Measurements from ENCODE around the gene SIN3B.

Gene SIN3B

DNA sequence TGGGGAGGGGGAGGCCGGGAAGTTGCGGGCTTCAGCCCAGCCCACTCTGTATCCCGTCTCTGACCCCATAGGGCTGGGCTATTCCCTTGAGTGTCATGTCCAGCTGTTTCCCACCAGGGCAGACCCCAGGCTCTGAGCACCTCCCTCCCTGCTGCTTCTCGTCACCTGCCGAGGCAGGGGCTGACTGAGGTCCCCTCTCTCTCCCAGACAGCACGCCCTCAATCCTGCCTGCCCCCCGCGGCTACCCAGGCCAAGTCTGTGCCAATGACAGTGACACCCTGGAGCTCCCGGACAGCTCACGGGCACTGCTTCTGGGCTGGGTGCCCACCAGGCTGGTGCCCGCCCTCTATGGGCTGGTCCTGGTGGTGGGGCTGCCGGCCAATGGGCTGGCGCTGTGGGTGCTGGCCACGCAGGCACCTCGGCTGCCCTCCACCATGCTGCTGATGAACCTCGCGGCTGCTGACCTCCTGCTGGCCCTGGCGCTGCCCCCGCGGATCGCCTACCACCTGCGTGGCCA is 60.2 kb downstream of the SIN3B start:
- no peak for DNase-seq (ENCODE audit: low spot score)

DNA sequence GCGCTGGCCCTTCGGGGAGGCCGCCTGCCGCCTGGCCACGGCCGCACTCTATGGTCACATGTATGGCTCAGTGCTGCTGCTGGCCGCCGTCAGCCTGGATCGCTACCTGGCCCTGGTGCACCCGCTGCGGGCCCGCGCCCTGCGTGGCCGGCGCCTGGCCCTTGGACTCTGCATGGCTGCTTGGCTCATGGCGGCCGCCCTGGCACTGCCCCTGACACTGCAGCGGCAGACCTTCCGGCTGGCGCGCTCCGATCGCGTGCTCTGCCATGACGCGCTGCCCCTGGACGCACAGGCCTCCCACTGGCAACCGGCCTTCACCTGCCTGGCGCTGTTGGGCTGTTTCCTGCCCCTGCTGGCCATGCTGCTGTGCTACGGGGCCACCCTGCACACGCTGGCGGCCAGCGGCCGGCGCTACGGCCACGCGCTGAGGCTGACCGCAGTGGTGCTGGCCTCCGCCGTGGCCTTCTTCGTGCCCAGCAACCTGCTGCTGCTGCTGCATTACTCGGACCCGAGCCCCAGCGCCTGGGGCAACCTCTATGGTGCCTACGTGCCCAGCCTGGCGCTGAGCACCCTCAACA is 60.8 kb downstream of the SIN3B start:
- DNase-seq (ENCODE audit: low spot score): no peak

DNA sequence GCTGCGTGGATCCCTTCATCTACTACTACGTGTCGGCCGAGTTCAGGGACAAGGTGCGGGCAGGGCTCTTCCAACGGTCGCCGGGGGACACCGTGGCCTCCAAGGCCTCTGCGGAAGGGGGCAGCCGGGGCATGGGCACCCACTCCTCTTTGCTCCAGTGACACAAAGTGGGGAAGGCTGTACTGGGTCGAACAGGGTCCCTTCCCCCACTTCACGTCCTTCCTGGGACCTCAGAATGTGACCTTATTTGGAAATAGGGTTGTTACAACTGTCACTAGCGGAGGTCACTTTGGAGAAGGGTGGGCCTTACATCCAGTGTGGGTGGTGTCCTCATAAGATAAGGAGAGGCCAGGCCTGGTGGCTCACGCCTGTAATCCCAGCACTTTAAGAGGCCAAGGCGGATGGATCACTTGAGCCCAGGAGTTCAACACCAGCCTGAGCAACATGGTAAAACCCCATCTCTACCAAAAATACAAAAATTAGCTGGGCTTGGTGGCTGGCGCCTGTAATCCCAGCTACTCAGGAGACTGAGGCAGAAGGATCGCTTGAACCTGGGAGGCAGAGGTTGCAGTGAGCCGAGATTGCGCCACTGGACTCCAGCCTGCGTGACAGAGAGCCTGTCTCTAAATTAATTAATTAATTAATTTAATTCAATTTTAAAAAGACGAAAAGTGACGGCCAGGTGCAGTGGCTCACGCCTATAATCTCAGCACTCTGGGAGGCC is 61.4 kb downstream of the SIN3B start:
- no peak for DNase-seq (ENCODE audit: low spot score)

DNA sequence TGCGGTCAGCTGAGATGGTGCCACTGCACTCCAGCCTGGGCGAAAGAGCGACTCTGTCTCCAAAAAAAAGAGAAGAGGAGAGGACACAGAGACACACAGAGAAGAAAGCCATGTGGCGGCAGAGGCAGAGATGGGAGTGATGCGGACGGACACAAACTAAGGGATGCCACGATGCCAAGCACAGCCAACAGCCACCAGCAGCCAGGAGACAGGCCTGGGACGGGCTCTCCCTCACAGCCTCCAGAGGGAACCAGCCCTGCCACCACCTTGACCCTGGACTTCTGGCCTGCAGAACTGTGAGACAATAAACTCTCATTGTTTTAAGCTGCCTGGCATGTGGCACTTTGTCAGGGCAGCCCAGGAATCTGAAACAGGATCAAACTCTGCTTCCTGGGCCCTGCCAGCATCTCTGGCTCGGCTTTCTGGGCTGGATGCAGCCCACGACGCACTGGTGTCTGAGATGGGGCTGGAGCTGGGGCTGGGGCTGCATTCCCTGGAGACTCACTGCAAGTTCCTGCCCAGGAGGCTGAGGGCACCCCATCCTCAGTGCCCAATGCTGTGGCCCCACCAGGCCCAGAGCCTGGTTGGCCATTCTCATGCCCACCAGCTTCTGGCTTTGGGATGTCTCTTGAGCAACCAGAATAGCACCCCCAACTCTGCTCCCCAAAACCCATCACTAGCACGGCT is 62.6 kb downstream of the SIN3B start:
- DNase-seq (ENCODE audit: low spot score): no peak

DNA sequence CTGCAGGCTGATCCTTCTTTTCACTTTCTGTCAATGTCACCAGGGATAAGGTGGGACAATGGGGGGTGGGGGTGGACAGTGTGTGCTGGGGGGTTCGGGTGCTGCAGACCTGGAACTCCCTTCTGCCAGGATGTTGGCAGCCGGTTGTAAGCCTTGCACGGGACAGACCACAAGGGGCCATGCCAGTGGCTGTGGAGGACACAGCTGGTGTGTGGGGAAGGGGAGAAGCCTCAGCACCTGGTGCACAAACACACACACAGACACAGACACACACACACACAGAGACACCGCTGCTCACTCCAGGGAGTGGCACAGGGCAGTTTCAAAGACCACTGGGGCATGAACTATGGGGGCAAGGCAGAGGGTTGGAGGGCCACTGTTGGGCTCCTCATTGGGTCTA is 63.2 kb downstream of the SIN3B start:
- DNase-seq (ENCODE audit: low spot score): no peak

DNA sequence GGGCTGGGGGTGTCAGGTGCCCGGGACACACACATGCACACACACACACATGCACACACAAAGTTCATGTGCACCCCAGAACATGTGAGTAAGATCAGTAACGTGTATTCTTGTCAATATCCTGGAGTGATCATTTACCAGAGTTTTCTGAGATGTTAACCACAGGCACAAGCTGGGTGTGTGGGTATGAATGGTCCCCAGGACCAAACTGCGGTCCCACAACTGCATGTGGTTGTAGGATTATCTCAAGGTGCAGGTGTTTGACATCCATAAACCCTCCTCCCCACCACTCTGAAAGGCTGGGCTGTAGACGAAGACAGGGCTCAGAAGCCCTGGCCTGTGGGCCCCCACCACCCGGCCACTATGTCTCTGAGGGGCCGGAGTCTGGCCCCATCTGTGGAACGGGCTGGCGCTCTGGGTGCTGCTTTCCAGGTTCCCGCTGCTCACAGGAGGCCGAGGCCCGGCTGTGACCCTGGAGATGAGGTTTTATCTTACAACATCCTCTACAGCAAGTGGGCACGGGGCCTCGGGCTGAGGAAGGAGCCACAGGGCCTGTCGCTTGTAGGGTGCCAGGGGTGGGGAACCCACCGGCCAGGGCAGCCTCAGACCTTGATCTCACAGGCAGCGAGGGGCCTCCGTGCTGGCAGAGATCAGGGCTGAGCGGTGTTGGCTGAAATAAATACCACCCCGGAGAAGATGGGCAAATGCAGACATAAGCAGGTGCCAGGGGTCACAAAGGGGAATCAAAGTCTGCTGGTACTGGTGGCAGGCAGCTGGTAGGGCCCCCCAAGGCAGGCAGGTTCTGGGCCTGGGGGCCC is 63.9 kb downstream of the SIN3B start:
- no peak for DNase-seq (ENCODE audit: low spot score)

DNA sequence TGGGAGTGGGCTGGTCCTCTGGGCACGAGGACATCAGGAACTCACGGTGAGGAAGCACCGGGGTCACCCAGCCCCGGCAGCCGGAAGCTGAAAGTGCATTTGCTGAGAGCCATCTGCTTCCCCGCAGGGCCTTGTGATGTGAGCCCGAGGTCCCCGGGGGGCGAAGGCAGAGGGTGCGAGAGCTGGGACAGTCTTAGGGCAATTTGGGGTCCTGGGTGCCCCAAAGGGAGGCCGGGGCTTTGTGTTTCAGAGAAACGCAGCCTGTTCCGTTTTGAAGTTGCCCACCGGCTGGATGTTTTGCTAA is 64.4 kb downstream of the SIN3B start:
- DNase-seq (ENCODE audit: low spot score): no peak

DNA sequence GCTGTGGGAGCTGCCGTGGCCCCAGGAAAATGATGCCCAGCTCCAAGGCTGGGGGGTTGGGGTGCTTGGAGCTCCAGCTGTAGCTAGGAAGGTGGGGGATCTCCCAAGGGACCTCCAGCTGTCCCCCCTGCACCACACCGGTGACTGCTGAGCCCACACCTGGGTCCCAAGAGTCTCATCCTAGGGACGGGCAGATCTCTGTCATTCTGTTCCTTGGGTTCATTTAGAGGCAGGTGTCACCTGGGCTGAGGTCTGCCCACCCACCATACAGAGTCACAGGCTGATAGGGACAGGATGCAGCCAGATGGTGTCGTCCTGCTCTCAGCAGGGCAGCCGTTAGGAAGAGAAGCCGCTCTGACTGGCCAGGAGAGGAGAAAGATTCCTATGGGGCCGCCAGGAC is 64.9 kb downstream of the SIN3B start:
- no peak for DNase-seq (ENCODE audit: low spot score)

DNA sequence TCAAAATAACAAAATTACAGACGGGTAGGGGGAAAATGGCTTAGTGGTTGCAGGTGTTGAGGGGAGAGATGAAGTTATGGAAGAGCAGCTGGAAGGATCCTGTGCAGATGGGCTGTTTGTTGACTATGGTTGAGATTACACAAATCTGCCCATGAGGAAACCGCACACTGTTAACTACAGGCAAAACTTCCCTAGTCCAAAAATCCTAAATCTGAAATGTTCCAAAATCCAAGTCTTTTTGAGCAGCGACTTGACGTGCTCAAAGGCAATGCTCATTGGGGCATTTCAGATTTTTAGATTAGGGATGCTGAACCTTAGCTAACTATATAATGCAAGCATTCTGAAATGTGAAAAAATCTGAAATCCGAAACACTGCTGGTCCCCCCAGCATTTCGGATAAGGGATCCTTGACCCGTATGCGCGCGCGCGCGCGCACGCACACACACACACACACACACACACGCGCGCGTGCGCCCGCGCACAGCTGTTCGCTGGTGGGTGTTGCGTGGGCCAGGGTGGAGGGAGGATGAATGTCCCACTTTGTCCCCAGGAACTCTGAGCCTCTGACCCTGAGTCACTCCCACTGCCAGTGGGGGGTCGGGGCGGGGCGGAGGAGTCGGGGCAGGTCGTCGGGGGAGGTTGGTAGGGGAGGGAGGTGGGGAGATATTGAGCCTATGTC is 66.4 kb downstream of the SIN3B start:
- DNase-seq (ENCODE audit: low spot score): no peak

DNA sequence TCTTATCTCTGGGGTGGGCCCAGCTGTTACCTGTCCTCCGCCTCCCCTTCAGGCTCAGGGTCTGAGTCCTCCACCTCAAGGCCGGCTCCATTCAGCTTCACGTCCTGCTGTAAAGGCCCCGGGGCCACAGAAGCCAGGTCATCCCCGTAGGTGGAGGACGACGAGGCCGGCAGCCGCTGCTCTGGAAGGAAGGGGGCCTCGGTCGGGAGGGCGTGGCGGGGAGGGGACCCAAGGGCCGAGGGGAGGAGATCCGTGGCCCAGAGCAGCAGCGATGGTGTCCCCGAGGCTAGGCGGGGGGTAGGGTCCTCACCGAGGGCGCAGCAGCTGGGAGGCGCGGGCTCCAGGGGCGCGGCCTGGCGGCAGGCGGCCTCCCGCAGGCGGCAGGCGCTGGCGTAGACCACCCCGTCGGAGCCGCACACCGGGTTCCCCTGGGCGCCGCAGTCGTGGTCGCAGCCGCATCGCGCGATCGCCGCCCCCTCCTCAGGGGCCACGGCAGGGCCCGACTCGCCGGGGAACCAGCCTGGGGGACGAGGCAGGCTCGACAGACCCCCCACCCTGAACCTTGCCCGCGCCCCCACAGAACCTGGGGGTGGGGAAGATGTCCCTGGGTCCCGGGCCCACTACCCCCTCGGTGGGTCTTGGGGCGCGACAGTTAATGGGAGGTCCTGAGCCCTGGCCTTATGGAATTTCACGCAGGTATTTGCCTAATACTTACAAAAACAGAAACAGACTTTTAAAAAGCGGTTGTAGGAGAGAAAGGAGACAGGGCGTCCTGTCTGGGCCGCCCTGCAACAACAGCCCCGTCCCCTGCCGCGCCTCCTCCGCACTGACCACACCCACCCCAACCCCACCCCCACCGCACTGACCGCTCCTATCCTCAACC is 67.2 kb downstream of the SIN3B start:
- peak; percentile 64 for DNase-seq (ENCODE audit: low spot score)

DNA sequence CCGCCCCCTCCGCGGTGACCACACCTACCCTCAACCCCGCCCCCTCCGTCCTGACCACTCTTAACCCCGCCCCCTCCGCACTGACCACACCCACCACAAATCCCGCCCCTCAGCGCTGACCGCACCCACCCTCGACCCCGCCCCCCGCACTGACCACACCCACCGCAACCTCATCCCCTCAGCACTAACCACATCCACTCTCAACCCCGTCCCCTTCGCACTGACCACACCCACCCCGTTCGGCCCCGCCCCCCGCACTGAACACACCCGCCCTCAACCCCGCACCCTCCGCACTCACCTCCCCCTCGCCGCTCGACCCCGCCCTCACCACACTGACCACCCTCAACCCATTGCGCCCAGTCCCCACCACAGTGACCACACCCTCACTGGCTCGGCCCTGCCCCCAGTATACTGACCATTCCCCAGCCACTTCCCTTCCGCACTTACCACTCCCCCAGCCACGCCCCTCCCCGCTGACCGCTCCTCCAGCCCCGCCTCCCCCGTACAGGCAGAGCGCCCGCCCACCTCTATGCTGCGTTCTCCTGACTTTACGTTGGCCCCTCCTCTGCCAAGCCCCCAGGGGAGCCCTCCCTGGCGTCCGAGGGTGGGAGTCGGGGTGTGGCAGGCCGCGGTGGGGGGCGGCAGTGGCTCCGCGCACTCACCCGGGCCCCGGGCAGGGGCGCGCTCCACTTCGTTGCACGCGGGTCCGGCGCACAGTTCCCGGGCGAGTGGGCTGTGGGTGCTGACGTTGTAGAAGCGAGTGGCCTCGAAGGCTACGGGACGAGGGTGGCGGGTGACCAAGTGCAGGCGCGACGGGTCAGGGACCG is 68.0 kb downstream of the SIN3B start:
- peak; percentile 90 for DNase-seq (ENCODE audit: low spot score)

DNA sequence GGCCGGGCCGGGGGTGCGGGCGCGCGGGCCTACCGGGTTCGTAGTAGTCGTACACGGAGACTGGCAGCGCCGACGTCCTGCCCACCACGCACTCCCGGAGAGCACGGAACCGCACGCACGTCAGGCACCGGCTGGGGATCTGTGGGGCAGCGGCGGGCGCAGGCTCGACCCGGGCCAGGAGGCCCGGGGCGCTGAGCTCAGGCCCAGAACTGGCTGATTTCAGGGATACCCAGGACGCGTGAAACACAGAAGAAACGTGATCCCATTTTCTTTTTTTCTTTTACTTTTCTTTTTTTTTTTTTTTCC is 68.6 kb downstream of the SIN3B start:
- DNase-seq (ENCODE audit: low spot score): peak; percentile 64

DNA sequence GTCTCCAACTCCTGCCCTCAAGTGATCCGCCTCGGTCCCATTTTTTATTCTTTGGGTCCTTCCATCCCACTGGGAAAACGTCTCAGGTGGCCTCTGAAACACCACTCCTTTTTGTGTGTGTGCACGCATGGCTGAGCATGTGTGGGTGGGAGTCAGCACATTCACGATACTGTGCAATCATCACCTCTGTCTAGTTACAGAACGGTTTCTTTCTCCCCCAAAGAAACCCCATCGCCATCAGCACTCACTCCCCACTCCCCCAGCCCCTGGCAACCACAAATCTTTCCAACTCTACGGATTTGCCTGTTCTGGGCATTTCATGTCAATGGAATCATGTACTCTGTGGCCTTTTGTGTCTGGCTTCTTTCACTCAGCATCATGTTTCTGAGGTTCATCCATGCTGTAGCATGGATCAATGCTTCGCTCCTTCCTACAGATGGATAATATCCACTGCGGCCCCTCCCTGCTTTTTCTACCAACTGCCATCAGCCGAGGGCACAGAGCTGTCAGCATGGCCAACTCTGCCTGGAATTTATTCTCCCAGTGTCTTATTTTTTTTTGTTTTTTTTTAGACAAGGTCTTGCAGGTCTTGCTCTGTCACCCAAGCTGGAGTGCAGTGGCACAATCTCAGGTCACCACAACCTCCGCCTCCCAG is 69.3 kb downstream of the SIN3B start:
- no peak for DNase-seq (ENCODE audit: low spot score)

DNA sequence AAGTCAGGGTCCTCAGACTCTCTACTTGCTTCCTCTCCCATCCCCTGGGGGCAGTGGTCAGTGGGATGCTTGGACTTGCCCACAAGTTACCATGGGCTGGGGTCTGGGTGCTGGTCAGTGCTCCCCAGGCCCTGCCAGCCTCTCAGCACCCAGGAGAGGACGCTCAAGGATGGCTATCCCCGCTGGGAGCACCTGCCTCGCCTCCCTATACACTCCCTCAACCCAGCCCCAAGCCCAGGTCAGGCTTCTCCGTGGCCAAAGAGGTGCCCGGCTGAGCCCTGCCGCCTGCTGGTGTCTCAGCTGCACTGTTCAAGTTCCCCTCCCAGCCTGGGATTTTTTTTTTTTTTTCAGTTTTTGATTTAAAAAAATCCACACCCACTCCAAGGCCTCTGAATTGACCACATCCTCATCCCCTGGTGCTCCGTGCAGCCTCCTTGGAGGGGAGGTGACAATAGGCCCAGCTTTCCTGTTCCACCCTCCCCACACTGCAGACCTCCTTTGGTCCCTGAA is 70.4 kb downstream of the SIN3B start:
- peak; percentile 64 for DNase-seq (ENCODE audit: low spot score)

DNA sequence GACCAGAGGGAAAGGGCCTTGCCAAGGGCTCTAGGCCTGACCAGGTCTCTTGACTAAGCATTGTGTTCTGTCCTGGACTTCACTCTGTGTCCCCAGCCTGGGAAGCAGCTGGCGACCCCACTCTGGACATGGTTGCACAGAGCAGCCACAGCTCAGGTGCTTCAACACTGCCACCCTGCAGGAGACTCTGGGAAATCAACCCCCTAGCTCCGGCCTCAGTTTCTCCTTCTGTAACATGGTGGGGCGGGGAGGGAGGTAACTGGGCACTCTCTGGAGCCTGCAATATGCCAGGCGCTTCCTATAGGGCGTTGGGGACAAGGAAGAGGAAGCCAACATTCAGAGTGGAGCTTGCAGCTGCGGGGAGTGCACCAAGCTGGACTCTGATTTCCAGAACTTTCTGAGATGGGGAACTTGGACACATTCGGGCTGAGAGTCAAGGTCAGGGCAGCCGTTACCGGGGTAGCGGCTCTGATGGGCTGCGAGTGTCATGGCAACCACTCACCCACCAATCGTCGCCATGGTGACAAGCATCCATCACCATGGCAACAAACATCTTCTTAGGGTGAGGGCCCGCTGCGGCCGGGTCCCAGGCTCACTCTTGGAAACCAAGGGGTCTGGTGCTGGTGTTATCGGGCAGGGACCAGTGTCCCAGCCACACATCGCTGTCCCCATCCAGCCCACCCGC is 72.4 kb downstream of the SIN3B start:
- DNase-seq (ENCODE audit: low spot score): no peak

DNA sequence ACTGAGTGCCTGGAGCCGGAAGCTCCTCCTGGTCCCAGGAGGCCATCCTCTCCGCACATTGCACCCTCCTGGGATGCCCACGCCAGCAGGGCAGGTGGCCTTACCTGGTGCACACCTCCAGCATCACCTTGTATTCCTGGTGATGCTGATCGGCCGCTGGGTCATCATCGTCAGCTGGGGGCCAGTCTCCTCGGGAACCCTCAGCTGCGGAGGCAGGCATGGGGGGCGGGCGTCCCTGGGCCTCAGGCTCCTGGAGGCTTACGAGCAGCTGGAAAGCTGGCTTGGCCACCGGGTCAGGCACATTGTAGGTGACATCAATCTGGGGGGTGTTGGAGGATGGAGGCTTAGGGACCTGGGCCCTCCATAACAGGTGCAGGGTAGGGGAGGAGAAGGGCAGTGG is 73.3 kb downstream of the SIN3B start:
- DNase-seq (ENCODE audit: low spot score): no peak

DNA sequence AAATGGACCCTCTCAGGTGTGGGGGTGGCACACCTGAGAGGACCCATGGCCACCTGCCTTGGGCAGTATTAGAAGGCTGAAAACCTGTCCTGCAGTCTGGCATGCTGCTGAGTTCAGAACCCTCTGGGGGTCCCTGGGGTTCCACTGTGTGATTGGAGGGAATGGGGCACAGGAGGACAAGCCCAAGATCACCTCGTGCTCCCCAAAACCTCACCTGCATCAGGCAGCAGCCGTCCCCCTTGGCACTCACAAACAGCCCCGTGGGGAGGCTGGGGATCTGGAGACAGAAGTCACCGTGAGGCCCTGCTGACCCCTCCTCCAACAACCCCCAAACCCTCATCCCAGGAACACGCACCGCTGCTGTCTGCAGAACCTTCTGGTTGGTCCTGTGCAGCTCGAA is 74.1 kb downstream of the SIN3B start:
- no peak for DNase-seq (ENCODE audit: low spot score)

DNA sequence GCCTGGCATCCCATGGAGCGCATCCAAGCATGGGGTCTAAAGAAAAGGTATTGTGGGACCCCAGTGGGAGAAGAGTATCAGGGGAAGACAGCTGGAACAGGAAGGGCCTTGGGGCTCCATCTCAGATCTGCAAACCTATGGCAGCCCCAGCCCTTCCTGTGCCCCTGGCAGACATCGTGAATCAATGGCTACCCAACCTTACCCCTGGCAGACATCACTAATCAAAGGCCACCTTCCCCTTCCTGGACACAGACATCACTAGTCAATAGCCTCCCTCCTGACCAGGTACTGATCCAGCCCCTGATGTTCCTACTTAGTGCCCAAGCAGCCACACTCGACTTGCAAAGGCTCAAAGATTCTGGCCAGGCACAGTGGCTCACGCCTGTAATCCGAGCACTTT is 75.4 kb downstream of the SIN3B start:
- DNase-seq (ENCODE audit: low spot score): no peak

DNA sequence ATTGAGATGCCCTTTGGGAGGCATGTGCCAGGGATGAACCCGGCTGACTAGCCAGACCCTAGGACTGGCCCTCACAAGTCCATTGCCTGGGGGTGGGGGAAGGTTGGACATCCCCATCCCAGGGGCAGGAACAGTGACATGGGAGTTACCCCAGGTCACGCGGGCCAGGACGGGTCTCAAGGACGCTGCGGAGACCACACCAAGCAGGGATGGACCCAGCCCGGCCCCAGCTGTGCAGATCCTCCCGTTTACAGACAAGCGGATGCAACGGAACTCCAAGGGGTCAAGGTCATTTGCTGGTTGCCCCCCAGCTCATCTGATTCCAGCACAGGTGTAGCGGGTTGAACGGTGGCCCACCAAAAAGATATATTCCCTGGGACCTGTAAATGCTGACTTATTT is 79.6 kb downstream of the SIN3B start:
- peak; percentile 15 for DNase-seq (ENCODE audit: low spot score)

Measured in D341Med (cell line).